Measurements from ENCODE around the gene PRKCA. TPM values are rescaled to one million over a fixed set of nuclear protein-coding genes. Genes with fewer than 3 reads are reported as not detected.

PRKCA gene
- total and polyA plus RNA-seq, 2 donors (not counting 3 experiments of a cell fraction or from before 2014, with no cell fraction given) = 7.5 to 34.2 TPM

- no peaks in the 10 kb centered on the region for H3K9me1 ChIP-seq (replicated peaks; ENCODE audit: control insufficient read depth, extremely low read depth, insufficient read depth, low read length)
- intact Hi-C loops (cut with micrococcal nuclease) = no loop called here
- ChIA-PET POLR2A (no interaction called here), CTCF (interaction anchor here (0.9 to 1.0 kb wide), 2 partner anchors 17 to 390 kb away, joined by 3 read pairs; no protein-coding TSS in a partner anchor)
- no peak overlapping the region for H3K9ac ChIP-seq (replicated peaks; ENCODE audit: extremely low read depth, insufficient read depth, low read length)
- H3K4me2 ChIP-seq (ENCODE audit: insufficient read depth, low read length) = no peak overlapping the region
- peak; percentile 38 for FAIRE-seq
- no peaks in the 10 kb centered on the region for H4K20me1 ChIP-seq (replicated peaks; ENCODE audit: control insufficient read depth, extremely low read depth, insufficient read depth, low read length)
- peak overlapping the region; percentile 9 for H2AFZ ChIP-seq (ENCODE audit: low read depth, low read length)
- no peaks in the 10 kb centered on the region for H3K79me2 ChIP-seq (ENCODE audit: control insufficient read depth, insufficient read depth, low read length)
- dilution Hi-C loops (cut with MboI; ENCODE audit: extremely low pct_ligation_motif_present, low sequenced_read_pairs) = no loop called here
- TF ChIP-seq CTCF (IDR thresholded peaks at IDR 0.05; ENCODE audit: extremely low read depth in 1 of 2, insufficient read depth in 1 of 2, low read depth in 1 of 2, low read length in 2 of 2) = no peak
- no peak overlapping the region for H3K4me3 ChIP-seq (replicated peaks in 1 of 3; ENCODE audit: insufficient read depth in 1 of 3, low read depth in 1 of 3, low read length in 3 of 3)
- no peaks in the 10 kb centered on the region for H3K27me3 ChIP-seq (ENCODE audit: control insufficient read depth in 2 of 2, insufficient read depth in 2 of 2, low read length in 2 of 2)
- H3K4me1 ChIP-seq (ENCODE audit: control insufficient read depth, extremely low read depth, insufficient read depth, low read length) = no peaks in the 10 kb centered on the region
- H3K27ac ChIP-seq (ENCODE audit: insufficient read depth, low read depth, low read length) = no peak overlapping the region
- H3K9me3 ChIP-seq (replicated peaks; ENCODE audit: control insufficient read depth, insufficient read depth, low read length) = no peaks in the 10 kb centered on the region
- no TSS peak for BruUV-seq (replicated peaks)
- H3K36me3 ChIP-seq (ENCODE audit: control insufficient read depth in 2 of 2, extremely low read depth in 1 of 2, insufficient read depth in 2 of 2, low read length in 2 of 2) = no peaks in the 10 kb centered on the region
- no peak for DNase-seq (ENCODE audit: low read depth, low spot score)
Observed at GRCh38 chr17:66283971-66284370, 18.4 kb upstream of the PRKCA start.

GRCh38 chr17:66285149-66285548 is 17.3 kb upstream of the PRKCA start:
- Histone ChIP-seq H3K4me2 (ENCODE audit: insufficient read depth, low read length) (no peak overlapping the region), H3K27me3 (ENCODE audit: control insufficient read depth in 2 of 2, insufficient read depth in 2 of 2, low read length in 2 of 2) (no peaks in the 10 kb centered on the region), H3K27ac (ENCODE audit: insufficient read depth, low read depth, low read length) (no peak overlapping the region), H3K9ac (replicated peaks; ENCODE audit: extremely low read depth, insufficient read depth, low read length) (no peak overlapping the region), H3K4me3 (replicated peaks in 1 of 3; ENCODE audit: insufficient read depth in 1 of 3, low read depth in 1 of 3, low read length in 3 of 3) (no peak overlapping the region), H4K20me1 (replicated peaks; ENCODE audit: control insufficient read depth, extremely low read depth, insufficient read depth, low read length) (no peaks in the 10 kb centered on the region), H3K79me2 (ENCODE audit: control insufficient read depth, insufficient read depth, low read length) (no peaks in the 10 kb centered on the region), H3K36me3 (ENCODE audit: control insufficient read depth in 2 of 2, extremely low read depth in 1 of 2, insufficient read depth in 2 of 2, low read length in 2 of 2) (no peaks in the 10 kb centered on the region), H3K4me1 (ENCODE audit: control insufficient read depth, extremely low read depth, insufficient read depth, low read length) (no peaks in the 10 kb centered on the region), H3K9me1 (replicated peaks; ENCODE audit: control insufficient read depth, extremely low read depth, insufficient read depth, low read length) (no peaks in the 10 kb centered on the region), H3K9me3 (replicated peaks; ENCODE audit: control insufficient read depth, insufficient read depth, low read length) (no peaks in the 10 kb centered on the region), H2AFZ (ENCODE audit: low read depth, low read length) (no peak overlapping the region)
- FAIRE-seq (no peak), DNase-seq (ENCODE audit: low read depth, low spot score) (no peak)
- ChIA-PET CTCF (no interaction called here), POLR2A (no interaction called here)
- TF ChIP-seq POLR2A (IDR thresholded peaks at IDR 0.05; ENCODE audit: low read depth, low read length) (no peak), MYC (IDR thresholded peaks at IDR 0.05; ENCODE audit: low read depth, low read length) (no peak), POLR2AphosphoS5 (IDR thresholded peaks at IDR 0.05; ENCODE audit: insufficient read depth, low read depth, low read length) (no peak), FOS (IDR thresholded peaks at IDR 0.05; ENCODE audit: borderline replicate concordance, insufficient read depth, low read length) (no peak), GATA2 (IDR thresholded peaks at IDR 0.05; ENCODE audit: insufficient read depth, insufficient read length, low read depth, low read length) (no peak), JUN (IDR thresholded peaks at IDR 0.05; ENCODE audit: borderline replicate concordance, insufficient read depth, insufficient read length, low read depth) (no peak), CTCF (IDR thresholded peaks at IDR 0.05; ENCODE audit: extremely low read depth in 1 of 2, insufficient read depth in 1 of 2, low read depth in 1 of 2, low read length in 2 of 2) (no peak), EZH2 (IDR thresholded peaks at IDR 0.05; ENCODE audit: borderline replicate concordance, low read depth, low read length, severe bottlenecking) (no peak), MAX (IDR thresholded peaks at IDR 0.05; ENCODE audit: insufficient read depth, insufficient read length) (no peak)
- intact Hi-C loops (cut with micrococcal nuclease) = loop anchor here (1.0 kb wide), 1 partner anchor 10 kb away; no protein-coding TSS in a partner anchor
- BruUV-seq (replicated peaks) = no TSS peak
- dilution Hi-C loops (cut with MboI; ENCODE audit: extremely low pct_ligation_motif_present, low sequenced_read_pairs) = no loop called here

Measured in endothelial cell of umbilical vein (primary cell).